Stimulated activated CD4-positive, alpha-beta T cell treated with anti-CD3 and anti-CD28 coated beads, Interleukin-4, amount 100 ng/mL, for 1 hour (primary cell): ENCODE measurements around the gene HNF1B.

ENCODE experiments used
- DNase-seq: peaks from one replicate; pipeline ENCODE4 v3.0.0-alpha.2; 2020

Gene HNF1B

DNA sequence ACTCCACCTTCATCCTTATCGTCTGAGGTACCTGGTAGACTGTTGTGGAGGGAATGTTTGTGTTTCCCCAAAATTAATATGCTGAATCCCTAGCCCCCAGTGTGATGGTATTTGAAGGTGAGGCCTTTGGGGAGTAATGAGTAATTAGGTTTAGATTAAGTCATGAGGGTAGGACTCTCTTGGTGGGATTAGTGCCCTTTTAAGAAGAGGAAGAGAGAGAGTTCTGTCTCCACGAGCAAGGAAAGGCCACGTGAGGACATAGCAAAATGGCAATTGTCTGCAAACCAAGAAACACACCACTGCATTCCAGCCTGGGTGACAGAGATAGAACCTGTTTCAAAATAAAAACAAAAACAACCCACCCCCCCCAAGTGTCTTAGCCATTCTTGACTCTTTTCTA lies 80.6 kb downstream of the HNF1B start:
- DNase-seq = no peak

DNA sequence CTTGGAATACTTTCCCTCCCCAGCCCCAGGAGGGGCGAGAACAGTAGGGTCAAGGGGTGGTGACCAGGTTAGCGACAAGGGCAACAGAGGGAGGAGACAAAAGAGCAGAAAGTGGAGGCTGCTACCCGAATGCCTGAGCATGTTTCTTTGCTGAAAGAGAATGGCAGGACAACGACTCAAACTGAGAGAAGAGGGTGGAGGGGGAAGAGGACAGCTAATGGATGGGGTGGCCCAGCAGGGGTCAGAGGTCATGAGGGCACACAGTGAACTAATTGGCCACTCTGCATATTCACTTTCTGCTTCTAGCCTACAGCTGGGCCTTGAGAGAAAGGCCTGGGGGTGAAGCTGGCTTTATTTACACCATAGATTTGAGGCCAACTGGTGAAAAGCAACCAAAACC lies 82.5 kb downstream of the HNF1B start:
- DNase-seq = no peak

DNA sequence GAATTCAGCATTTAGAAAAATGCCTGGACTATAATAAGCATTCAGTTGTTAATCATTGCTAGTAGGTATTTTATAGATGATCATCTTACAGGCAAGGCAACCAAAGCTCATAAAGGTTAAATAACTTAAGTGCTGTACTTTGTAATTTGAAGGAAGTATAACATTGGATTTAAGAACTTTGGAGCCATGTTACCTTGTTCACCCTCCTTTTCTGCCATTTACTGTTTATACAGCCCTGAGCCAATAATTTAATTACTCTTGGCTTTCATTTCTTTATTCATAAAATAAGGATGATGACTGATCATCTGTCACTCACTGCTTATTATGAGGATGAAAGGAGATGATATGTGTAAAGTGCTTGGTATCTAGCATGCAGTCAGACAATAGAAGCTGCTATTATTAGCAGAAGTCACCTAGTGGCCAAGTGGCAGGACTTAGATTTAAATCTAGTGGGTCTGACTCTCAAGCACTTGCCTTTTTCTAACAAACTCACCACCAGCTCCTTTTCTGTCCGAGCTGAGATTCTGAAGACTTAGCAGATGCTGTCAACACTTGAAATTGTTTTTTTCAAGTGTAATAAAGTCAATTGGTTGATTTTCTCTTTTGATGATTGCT lies 83.4 kb downstream of the HNF1B start:
- no peak for DNase-seq

DNA sequence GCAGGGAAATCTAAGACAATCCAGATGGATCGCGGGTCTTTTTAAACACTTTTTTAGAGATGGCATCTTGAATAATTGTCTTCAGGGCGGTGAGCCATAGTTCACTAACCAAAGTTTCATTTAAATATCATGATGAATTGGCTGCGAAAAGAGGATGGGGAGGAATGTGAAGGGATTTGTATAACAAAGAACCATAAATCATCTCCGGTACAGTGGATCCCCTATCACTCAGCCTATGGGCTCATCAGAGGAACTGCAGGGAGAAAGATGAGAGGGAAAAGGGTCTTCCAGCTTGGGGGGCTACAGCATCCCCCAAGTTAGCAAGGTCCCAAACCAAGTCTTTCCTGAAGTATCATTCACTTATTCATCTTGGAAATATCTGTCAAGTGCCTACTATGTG lies 84.9 kb downstream of the HNF1B start:
- no peak for DNase-seq

DNA sequence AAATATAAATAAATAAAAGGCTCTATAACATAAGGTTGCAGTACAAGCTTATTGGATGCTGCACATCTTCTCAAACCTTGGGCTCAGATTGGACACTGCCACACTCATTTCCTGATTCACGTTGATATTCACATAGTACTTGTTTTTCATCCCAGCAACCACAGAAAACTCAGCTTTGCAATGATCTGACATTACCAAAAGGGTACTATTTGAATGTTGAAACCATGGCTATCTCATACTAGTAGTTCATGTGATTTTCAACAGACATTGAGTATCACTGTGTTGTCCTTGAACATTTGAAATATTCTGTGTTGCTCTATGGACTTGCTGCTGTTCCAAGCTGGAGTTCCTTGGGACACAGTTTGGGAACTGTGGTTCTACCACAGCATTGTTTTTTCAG lies 87.7 kb downstream of the HNF1B start:
- no peak for DNase-seq

DNA sequence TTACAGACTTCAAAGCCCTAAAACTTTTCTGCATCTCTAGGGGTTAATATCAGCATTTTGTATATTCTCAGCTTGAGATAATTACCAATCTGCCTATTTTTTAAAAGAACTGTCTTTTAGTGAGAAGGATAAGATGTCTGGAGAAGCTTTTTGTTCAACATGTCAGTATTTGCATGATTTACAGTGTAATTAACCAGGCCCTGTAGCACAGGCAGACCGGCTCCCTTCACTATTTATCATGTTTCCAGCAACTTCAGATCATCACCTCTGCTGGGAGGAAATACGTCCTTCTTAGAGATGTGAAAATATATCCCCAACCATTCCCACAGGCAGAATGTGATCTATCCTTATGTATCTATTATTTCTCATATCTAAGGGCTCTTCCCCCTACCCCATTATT lies 93.0 kb downstream of the HNF1B start:
- DNase-seq = no peak

DNA sequence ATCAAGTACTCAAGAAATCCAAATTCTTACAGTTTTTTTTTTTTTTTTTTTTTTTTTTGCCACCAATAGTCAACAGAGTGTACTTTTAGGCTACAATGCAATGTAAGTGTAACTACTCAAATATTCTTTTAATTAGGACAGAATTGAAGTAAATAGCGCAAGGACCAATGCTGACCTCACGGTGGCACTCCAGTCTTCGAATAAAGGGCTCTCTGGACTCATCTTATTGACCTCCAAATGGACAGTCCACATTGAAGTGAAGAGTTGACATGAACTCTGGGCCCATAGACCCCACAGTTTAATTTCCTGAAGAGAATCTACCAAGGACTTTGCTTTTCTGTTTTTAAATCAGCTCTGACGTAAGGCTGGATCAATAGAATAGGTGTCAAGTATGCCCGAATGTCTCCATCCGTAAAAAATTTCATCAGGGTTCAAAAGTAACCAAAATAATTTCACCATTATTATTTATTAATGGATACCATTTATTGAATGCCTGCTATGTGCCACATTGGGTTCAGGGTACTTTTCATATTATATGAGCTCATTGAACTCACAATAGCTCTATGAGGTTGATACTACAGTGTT lies 94.3 kb downstream of the HNF1B start:
- DNase-seq = no peak

DNA sequence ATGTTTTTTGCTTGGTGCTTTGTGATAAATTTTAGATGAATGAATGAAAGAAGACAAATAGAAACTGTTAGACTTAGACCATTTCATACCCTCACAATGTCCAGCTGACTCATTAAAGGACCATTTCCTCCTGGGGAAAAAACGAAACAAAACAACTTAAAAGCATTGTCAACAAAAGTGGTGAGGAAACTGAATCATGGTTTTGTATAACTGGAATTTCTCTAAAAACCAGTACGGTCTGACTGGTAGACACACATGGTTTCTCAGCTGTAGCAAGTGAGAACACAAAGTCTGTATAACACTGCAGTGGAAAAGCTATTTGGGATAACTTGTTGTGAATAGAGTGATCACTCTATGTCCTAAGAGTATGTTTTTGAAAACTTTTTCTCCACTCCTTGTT lies 96.3 kb downstream of the HNF1B start:
- no peak for DNase-seq

DNA sequence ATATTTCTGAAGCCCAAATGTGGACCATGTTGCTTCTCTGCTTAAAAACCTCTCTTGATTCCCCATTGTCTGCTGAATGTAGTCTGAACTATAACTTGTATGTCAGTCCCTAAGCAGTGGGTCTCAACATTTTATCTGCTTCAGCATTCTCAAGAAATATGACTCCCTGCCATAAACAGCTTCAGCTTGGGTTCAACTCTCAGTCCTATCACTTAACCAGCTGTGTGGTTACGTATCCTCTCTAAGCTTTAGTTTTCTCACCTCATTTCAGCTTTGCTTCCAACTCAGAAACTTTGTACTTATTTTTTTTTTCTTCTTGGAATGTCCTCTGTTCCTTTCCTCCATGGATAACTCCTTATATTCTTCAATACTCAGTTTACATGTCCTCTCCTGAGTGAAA lies 97.0 kb downstream of the HNF1B start:
- no peak for DNase-seq

DNA sequence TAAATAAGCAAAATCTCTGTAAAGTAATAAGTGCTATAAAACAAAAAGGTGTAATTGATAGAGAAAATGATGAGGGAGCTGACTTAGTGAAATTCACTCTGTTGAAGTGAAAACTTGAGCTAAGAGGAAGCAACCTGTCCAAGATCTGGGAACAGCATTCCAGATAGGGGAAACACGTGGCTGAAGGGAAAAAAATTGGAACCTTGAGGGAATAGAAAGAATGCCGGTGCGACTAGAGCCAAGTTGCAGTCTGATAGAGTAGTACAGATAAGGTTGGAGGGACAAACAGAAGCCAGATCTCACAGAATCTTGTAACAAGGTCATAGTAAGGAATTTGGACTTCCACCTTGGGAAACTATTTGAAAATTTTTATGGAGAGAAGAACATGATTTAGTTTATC lies 101.0 kb downstream of the HNF1B start:
- no peak for DNase-seq

DNA sequence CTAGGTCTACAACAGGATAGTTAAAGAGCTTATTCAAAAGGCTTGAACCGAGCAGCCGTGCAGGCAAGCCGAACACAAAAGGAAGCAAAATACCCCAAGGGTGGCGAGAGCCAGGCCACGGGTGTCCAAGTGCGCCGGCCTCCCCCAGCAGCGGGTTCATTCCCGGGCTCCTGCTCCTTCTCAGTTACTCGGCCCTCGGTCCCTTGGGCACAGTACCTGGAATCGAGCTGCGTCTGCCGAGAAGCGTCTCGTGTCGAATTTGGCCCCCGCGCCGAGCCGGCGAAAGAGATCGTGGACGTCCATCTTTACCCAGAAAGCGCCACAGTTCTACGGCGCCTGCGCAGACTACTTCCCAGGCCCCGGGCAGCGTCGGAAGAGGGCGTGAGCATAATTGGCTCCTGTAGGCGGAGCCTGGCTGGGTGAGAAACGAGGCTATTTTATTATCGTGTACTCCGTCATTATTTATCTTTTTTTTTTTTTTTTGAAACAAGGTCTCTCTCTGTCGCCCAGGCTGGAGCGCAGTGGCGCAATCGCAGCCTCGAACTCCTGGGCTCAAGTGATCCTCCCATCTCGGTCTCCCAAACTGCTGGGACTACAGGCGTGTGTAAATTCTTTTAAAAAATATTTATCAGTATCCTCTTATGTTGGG lies 101.6 kb downstream of the HNF1B start, which contains the start of gene DDX52:
Gene DDX52, minus strand, starts transcription at position 329 of the 649 bp plus-strand sequence. Its CDS starts 26 bp downstream, at position 303.
- DNase-seq = peak; percentile 87

DNA sequence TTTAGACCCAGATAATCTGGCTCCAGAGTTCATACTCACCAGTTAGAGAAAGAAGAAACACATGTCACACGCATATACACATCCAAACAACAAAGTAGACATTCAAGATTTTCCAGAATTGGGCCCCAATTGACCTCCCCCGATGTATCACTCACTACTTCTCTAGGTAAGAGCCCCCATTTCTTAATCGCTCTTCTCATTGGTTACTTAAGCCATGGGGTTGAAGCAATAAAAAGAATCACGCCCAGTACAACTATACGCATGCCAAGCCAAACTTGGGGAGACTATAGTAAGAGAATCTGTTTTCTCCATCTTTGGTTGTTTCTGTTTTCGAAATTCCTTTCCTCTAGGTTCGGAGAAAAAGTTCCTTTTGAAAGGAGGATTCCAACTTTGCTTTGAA lies 102.2 kb downstream of the HNF1B start:
- DNase-seq = no peak

DNA sequence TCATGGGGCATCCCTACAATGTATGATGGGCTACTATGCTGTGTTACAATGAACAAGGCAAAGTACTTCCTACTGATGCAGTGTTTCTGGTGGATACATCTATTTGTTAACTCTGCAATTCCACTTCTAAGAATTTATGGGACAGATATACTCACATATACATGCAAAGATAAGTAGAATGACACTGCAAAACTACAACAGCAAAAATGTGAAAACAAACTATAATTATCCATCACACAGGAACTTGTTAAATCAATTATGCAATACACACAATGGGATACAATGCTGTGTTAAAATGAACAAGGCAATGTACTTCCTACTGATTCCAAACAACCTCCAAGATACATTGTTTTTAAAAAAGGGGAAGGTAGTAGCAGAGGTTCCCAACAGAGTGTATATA lies 104.8 kb downstream of the HNF1B start:
- DNase-seq = no peak

DNA sequence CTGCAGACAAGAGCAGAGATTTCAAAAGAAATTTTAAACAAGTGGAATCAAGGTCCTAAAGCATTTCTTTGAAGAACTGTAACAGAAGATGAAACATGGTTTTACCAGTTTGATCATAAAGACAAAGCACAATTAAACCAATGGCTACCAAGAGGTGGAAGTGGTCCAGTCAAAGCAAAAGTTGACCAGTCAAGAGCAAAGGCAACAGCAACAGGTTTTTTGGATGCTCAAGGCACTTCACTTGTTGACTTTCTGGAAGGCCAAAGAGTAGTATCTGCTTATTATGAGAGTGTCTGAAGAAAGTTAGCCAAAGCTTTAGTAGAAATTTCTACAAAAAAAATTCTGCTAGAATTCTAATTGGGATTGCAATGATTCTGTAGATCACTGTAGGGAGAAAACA lies 106.9 kb downstream of the HNF1B start:
- DNase-seq = no peak
